Neural cell (in vitro differentiated cells): ENCODE measurements around the gene SRF.

Source experiments
- EP300 ChIP-seq: fragments of 450-650 bp; conservative IDR thresholded peaks from 2 replicates; pipeline ENCODE4 v1.6.1; 2014; ENCODE audit warnings: antibody characterized with exemption, mild to moderate bottlenecking, moderate library complexity; ENCODE audit not compliant: poor library complexity, severe bottlenecking
- EZH2 ChIP-seq: fragments of 200-600, 300-800 bp; shearing (Covaris generic), sonication (generic); IDR thresholded peaks from 2 replicates; pipeline ENCODE4 v1.6.1; 2014; ENCODE audit warnings: antibody characterized with exemption, low read length, borderline replicate concordance, mild to moderate bottlenecking; ENCODE audit not compliant: insufficient read depth, poor library complexity, severe bottlenecking
- MXI1 ChIP-seq: fragments of 450-650 bp; conservative IDR thresholded peaks from 2 replicates; pipeline ENCODE4 v1.6.1; 2014; ENCODE audit warnings: antibody characterized with exemption, mild to moderate bottlenecking; ENCODE audit not compliant: poor library complexity, severe bottlenecking
- POLR2AphosphoS5 ChIP-seq: IDR thresholded peaks from 2 replicates; pipeline ENCODE4 v1.6.1; 2012
- SMC3 ChIP-seq: fragments of 450-650 bp; conservative IDR thresholded peaks from 2 replicates; pipeline ENCODE4 v1.6.1; 2014; ENCODE audit warnings: antibody characterized with exemption, mild to moderate bottlenecking, moderate library complexity; ENCODE audit not compliant: poor library complexity
- TAF1 ChIP-seq: IDR thresholded peaks from 2 replicates; pipeline ENCODE4 v1.6.1; 2012; ENCODE audit warnings: low read depth
- TF ChIP-seq, protein P1 (sequence below): fragments of 450-650 bp; IDR thresholded peaks from 2 replicates; pipeline ENCODE4 v1.5.1; 2014; ENCODE audit warnings: antibody characterized with exemption, mild to moderate bottlenecking, moderate library complexity; ENCODE audit not compliant: poor library complexity, severe bottlenecking
- TF ChIP-seq, protein P2 (sequence below): IDR thresholded peaks from 2 replicates; pipeline ENCODE4 v1.6.1; 2012; ENCODE audit warnings: borderline replicate concordance

DNA sequence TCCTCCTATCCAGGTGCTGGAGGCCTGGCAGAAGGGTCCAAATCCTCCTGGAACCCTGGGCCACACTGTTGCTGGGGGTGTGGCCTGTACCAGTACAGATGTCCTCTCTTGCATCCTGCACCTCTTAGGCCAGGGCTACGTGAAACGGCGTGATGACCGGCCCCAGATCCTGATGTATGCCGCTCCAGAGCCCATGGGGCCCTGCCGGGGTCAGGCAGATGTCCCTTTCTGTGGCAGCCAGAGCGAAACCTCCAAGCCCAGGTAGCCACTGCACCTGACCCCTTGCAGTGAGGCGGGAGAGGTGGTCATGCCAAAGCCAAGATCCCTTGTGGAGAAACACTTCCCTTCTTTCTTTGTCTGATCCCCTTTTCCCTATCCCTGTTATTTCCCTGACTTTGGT is 44.0 kb downstream of the SRF start:
- TF ChIP-seq TAF1 (no peak), EZH2 (no peak), POLR2AphosphoS5 (no peak), EP300 (no peak), SMC3 (no peak), MXI1 (no peak)
- TF ChIP-seq, protein P1, sequence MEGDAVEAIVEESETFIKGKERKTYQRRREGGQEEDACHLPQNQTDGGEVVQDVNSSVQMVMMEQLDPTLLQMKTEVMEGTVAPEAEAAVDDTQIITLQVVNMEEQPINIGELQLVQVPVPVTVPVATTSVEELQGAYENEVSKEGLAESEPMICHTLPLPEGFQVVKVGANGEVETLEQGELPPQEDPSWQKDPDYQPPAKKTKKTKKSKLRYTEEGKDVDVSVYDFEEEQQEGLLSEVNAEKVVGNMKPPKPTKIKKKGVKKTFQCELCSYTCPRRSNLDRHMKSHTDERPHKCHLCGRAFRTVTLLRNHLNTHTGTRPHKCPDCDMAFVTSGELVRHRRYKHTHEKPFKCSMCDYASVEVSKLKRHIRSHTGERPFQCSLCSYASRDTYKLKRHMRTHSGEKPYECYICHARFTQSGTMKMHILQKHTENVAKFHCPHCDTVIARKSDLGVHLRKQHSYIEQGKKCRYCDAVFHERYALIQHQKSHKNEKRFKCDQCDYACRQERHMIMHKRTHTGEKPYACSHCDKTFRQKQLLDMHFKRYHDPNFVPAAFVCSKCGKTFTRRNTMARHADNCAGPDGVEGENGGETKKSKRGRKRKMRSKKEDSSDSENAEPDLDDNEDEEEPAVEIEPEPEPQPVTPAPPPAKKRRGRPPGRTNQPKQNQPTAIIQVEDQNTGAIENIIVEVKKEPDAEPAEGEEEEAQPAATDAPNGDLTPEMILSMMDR: no peak
- TF ChIP-seq, protein P2, sequence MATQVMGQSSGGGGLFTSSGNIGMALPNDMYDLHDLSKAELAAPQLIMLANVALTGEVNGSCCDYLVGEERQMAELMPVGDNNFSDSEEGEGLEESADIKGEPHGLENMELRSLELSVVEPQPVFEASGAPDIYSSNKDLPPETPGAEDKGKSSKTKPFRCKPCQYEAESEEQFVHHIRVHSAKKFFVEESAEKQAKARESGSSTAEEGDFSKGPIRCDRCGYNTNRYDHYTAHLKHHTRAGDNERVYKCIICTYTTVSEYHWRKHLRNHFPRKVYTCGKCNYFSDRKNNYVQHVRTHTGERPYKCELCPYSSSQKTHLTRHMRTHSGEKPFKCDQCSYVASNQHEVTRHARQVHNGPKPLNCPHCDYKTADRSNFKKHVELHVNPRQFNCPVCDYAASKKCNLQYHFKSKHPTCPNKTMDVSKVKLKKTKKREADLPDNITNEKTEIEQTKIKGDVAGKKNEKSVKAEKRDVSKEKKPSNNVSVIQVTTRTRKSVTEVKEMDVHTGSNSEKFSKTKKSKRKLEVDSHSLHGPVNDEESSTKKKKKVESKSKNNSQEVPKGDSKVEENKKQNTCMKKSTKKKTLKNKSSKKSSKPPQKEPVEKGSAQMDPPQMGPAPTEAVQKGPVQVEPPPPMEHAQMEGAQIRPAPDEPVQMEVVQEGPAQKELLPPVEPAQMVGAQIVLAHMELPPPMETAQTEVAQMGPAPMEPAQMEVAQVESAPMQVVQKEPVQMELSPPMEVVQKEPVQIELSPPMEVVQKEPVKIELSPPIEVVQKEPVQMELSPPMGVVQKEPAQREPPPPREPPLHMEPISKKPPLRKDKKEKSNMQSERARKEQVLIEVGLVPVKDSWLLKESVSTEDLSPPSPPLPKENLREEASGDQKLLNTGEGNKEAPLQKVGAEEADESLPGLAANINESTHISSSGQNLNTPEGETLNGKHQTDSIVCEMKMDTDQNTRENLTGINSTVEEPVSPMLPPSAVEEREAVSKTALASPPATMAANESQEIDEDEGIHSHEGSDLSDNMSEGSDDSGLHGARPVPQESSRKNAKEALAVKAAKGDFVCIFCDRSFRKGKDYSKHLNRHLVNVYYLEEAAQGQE: no peak
